Thyroid gland (tissue), 4 donors: ENCODE data around the gene MARCKS.

Experiments used
- CTCF ChIP-seq, 6 experiments: fragments of 200-600 bp in 3 of 6; fragments of 450-650 bp in 3 of 6; sonication (generic) in 3 of 6; IDR thresholded peaks; one replicate each; pipeline ENCODE4 v1.5.1; 2016 to 2019; ENCODE audit warnings: antibody characterized with exemption in 6 of 6, mild to moderate bottlenecking in 2 of 6, inconsistent platforms in 1 of 6, moderate library complexity in 1 of 6
- POLR2A ChIP-seq, 2 donors: fragments of 450-650 bp; IDR thresholded peaks; one replicate each; pipeline ENCODE4 v1.6.1; 2017; ENCODE audit warnings: antibody characterized with exemption in 2 of 2, mild to moderate bottlenecking in 2 of 2, moderate library complexity in 1 of 2

GRCh38 chr6:113809826-113810225 is 47.3 kb upstream of the MARCKS start:
- TF ChIP-seq CTCF (IDR thresholded peaks at IDR 0.05) (no peak), POLR2A (IDR thresholded peaks at IDR 0.05) (no peak)
